CD4-positive, alpha-beta memory T cell (primary cell): Measurements from ENCODE around the gene NMRAL1. TPM values are rescaled to one million over a fixed set of nuclear protein-coding genes. Genes with fewer than 3 reads are reported as not detected.

Experiments used
- CTCF ChIA-PET: fragments of 350-600 bp; sonication (Branson Sonifier 250); formaldehyde crosslinking; loops from one replicate; lab custom pipeline; 2021; ENCODE audit warnings: inconsistent platforms; ENCODE audit not compliant: partially characterized antibody; lab: Charles Lee
- POLR2A ChIA-PET: fragments of 350-600 bp; sonication (Branson Sonifier 250); formaldehyde crosslinking; loops from one replicate; lab custom pipeline; 2021; ENCODE audit not compliant: partially characterized antibody; lab: Charles Lee
- DNase-seq, 5 donors: peaks; one replicate each; pipeline versions ENCODE4 v3.0.0 to v3.0.0-alpha.2; 2020 to 2022; ENCODE audit warnings: mixed read lengths in 1 of 5
- H3K27ac ChIP-seq: one replicate; pipeline ENCODE4 v1.7.0; 2013; ENCODE audit warnings: low read depth, low read length
- H3K27me3 ChIP-seq: 2 replicates; pipeline ENCODE4 v1.7.0; 2013; ENCODE audit warnings: mild to moderate bottlenecking, low read length, moderate library complexity; ENCODE audit not compliant: insufficient read depth
- H3K36me3 ChIP-seq: 2 replicates; pipeline ENCODE4 v1.7.0; 2013; ENCODE audit warnings: mild to moderate bottlenecking, low read length, moderate library complexity; ENCODE audit not compliant: insufficient read depth
- H3K4me1 ChIP-seq: 2 replicates; pipeline ENCODE4 v1.7.0; 2013; ENCODE audit warnings: mild to moderate bottlenecking, low read length, moderate library complexity; ENCODE audit not compliant: insufficient read depth
- H3K4me3 ChIP-seq, 2 donors: one replicate each; pipeline ENCODE4 v1.7.0; 2013; ENCODE audit warnings: low read length in 2 of 2, mild to moderate bottlenecking in 1 of 2
- H3K9me3 ChIP-seq, 2 donors: one replicate each; pipeline ENCODE4 v1.7.0; 2013; ENCODE audit warnings: low read length in 2 of 2, control low read depth in 1 of 2; ENCODE audit not compliant: control insufficient read depth in 1 of 2
- H3K27ac Mint-ChIP-seq, 7 donors: one replicate each; pipeline ENCODE4 v1.8.0; 2020 to 2021; ENCODE audit warnings: mixed read lengths in 7 of 7, mild to moderate bottlenecking in 6 of 7, inconsistent platforms in 3 of 7, moderate library complexity in 3 of 7
- H3K27me3 Mint-ChIP-seq, 2 donors: one replicate each; pipeline ENCODE4 v1.8.0; 2020 to 2021; ENCODE audit warnings: mixed read lengths in 2 of 2
- H3K36me3 Mint-ChIP-seq, 2 donors: one replicate each; pipeline ENCODE4 v1.8.0; 2020 to 2021; ENCODE audit warnings: mixed read lengths in 2 of 2, inconsistent platforms in 1 of 2, mild to moderate bottlenecking in 1 of 2
- H3K4me1 Mint-ChIP-seq, 4 donors: one replicate each; pipeline ENCODE4 v1.8.0; 2020 to 2021; ENCODE audit warnings: mixed read lengths in 4 of 4, mild to moderate bottlenecking in 1 of 4
- H3K4me3 Mint-ChIP-seq, 8 donors: one replicate each; pipeline ENCODE4 v1.8.0; 2020 to 2021; ENCODE audit warnings: mixed read lengths in 8 of 8, mild to moderate bottlenecking in 7 of 8, moderate library complexity in 6 of 8, inconsistent platforms in 3 of 8
- H3K9me3 Mint-ChIP-seq, 8 donors: one replicate each; pipeline ENCODE4 v1.8.0; 2020 to 2021; ENCODE audit warnings: mixed read lengths in 8 of 8, mild to moderate bottlenecking in 5 of 8, inconsistent platforms in 3 of 8, moderate library complexity in 1 of 8
- intact Hi-C: fragments of 100-400 bp; cut with micrococcal nuclease; formaldehyde crosslinking; loops from one replicate; pipeline ENCODE4 v1.15.1; 2023
- polyA plus RNA-seq, 2 donors: library from polyadenylated mRNA; unstranded; fragments of 300-500 nt; fragmentation: Illumina TruSeq; gene quantifications; one replicate each; pipeline ENCODE4 v1.2.3, GENCODE V29; 2021
- total RNA-seq, 2 experiments: library from RNA; stranded (reverse); gene quantifications; one replicate each; pipeline ENCODE4 v1.2.3, GENCODE V29; 2021

Gene NMRAL1
- total and polyA plus RNA-seq, 4 experiments from 2014 or later, result 55.1 to 65.7 (median 61.7) TPM

GRCh38 chr16:4420505-4421105, 53.8 kb downstream of the NMRAL1 start:
- Histone ChIP-seq H3K27ac (no peak overlapping the region), H3K27me3 (no peaks in the 10 kb centered on the region), H3K36me3 (no peaks in the 10 kb centered on the region), H3K4me1 (peaks cover 6% of the 10 kb centered on the region), H3K4me3 (no peak overlapping the region), H3K9me3 (no peaks in the 10 kb centered on the region)
- H3K4me3 Mint-ChIP-seq, result no peak overlapping the region
- ChIA-PET CTCF (interaction anchor here (1.7 kb wide), 1 partner anchor 18 kb away, joined by 5 read pairs; no protein-coding TSS in a partner anchor), POLR2A (no interaction called here)
- DNase-seq, result no peak
- H3K9me3 Mint-ChIP-seq, result no peaks in the 10 kb centered on the region
- H3K36me3 Mint-ChIP-seq, result peaks cover under 1 to 9% of the 10 kb centered on the region in 2 donors
- peak overlapping the region in 2 of 7 donors; percentile 37 to 85 for H3K27ac Mint-ChIP-seq
- H3K4me1 Mint-ChIP-seq, result peaks cover 7 to 26% (median 12%) of the 10 kb centered on the region in 4 donors
- intact Hi-C loops, result no loop called here
- H3K27me3 Mint-ChIP-seq, result no peaks in the 10 kb centered on the region

GRCh38 chr16:4419402-4419959, 54.9 kb downstream of the NMRAL1 start:
- ChIA-PET POLR2A (interaction anchor here (1.1 to 1.4 kb wide), 2 partner anchors 17 to 119 kb away, joined by 3 to 6 read pairs; partner anchors contain the start of gene CDIP1), CTCF (interaction anchor here (0.6 to 1.8 kb wide), 4 partner anchors 17 to 807 kb away, joined by 3 to 6 read pairs (median 3); no protein-coding TSS in a partner anchor)
- Mint-ChIP-seq H3K9me3 (peaks cover 0 to 2% (median 0%) of the 10 kb centered on the region in 8 donors), H3K4me1 (peaks cover 11 to 26% (median 17%) of the 10 kb centered on the region in 4 donors), H3K36me3 (peaks cover 5 to 13% of the 10 kb centered on the region in 2 donors), H3K27ac (peak overlapping the region in 3 of 7 donors; percentile 4 to 76 (median 36)), H3K4me3 (no peak overlapping the region), H3K27me3 (no peaks in the 10 kb centered on the region)
- Histone ChIP-seq H3K4me1 (peaks cover 12% of the 10 kb centered on the region), H3K27ac (no peak overlapping the region), H3K4me3 (no peak overlapping the region), H3K27me3 (no peaks in the 10 kb centered on the region), H3K9me3 (no peaks in the 10 kb centered on the region), H3K36me3 (no peaks in the 10 kb centered on the region)
- DNase-seq, result no peak
- intact Hi-C loops, result no loop called here

GRCh38 chr16:4416200-4417032, 58.0 kb downstream of the NMRAL1 start, which contains the start of gene CORO7:
TSS of gene CORO7 (minus strand) at chr16:4416596. CDS start at chr16:4416518, 78 bp downstream.
- H3K4me1 ChIP-seq, result peaks cover 38% of the 10 kb centered on the region

GRCh38 chr16:4415538-4416199, 58.8 kb downstream of the NMRAL1 start:
- POLR2A ChIA-PET, result interaction anchor here (0.7 to 5.2 kb wide), 24 partner anchors 10 to 1133 kb away, joined by 3 to 54 read pairs (median 6); partner anchors contain the start of genes CDIP1, DNAJA3, HMOX2 and MGRN1
- Histone ChIP-seq H3K4me1 (peaks cover 44% of the 10 kb centered on the region), H3K4me3 (peak overlapping the region; percentile 75 to 81), H3K27me3 (no peaks in the 10 kb centered on the region), H3K27ac (peak overlapping the region; percentile 95), H3K36me3 (peaks cover 22% of the 10 kb centered on the region), H3K9me3 (no peaks in the 10 kb centered on the region)
- CTCF ChIA-PET, result interaction anchor here (0.8 to 5.3 kb wide), 6 partner anchors 10 to 132 kb away, joined by 3 to 50 read pairs (median 6); no protein-coding TSS in a partner anchor
- intact Hi-C loops, result loop anchor here (1.0 to 2.0 kb wide), 4 partner anchors 10 to 201 kb away; partner anchors contain the start of genes DNAJA3, HMOX2 and TFAP4
- no peaks in the 10 kb centered on the region for H3K27me3 Mint-ChIP-seq
- H3K4me3 Mint-ChIP-seq, result peak overlapping the region; percentile 91 to 99 (median 98)
- H3K9me3 Mint-ChIP-seq, result peaks cover 0 to 2% (median 0%) of the 10 kb centered on the region in 8 donors
- H3K36me3 Mint-ChIP-seq, result peaks cover 19 to 38% of the 10 kb centered on the region in 2 donors
- H3K4me1 Mint-ChIP-seq, result peaks cover 30 to 53% (median 42%) of the 10 kb centered on the region in 4 donors
- peak; percentile 76 to 83 (median 81) for DNase-seq
- H3K27ac Mint-ChIP-seq, result peak overlapping the region; percentile 86 to 100 (median 99)

More at GRCh38 chr16:4416200-4417032, 58.0 kb downstream of the NMRAL1 start, which contains the start of gene CORO7:
- intact Hi-C loops, result loop anchor here (1.0 kb wide), 3 partner anchors 9 to 200 kb away; partner anchors contain the start of genes DNAJA3 and HMOX2
- Mint-ChIP-seq H3K9me3 (peaks cover 0 to 2% (median 0%) of the 10 kb centered on the region in 8 donors), H3K36me3 (peaks cover 12 to 32% of the 10 kb centered on the region in 2 donors), H3K4me3 (peak within 1 kb of the TSS; percentile 91 to 99 (median 98)), H3K4me1 (peaks cover 26 to 49% (median 37%) of the 10 kb centered on the region in 4 donors), H3K27me3 (no peaks in the 10 kb centered on the region), H3K27ac (peak within 1 kb of the TSS; percentile 94 to 100 (median 99))
- Histone ChIP-seq H3K36me3 (peaks cover 16% of the 10 kb centered on the region), H3K27ac (peak within 1 kb of the TSS; percentile 95), H3K9me3 (no peaks in the 10 kb centered on the region), H3K4me3 (peak within 1 kb of the TSS; percentile 75 to 81), H3K27me3 (no peaks in the 10 kb centered on the region)
- CTCF ChIA-PET, result interaction anchor here (0.8 to 5.3 kb wide), 10 partner anchors 11 to 162 kb away, joined by 3 to 50 read pairs (median 4); no protein-coding TSS in a partner anchor
- POLR2A ChIA-PET, result interaction anchor here (0.7 to 5.2 kb wide), 28 partner anchors 10 to 1134 kb away, joined by 3 to 54 read pairs (median 5); partner anchors contain the start of genes CDIP1, DNAJA3, HMOX2 and NMRAL1
- DNase-seq, result peak; percentile 99 to 100 (median 100)

- Histone ChIP-seq H3K27ac (peak overlapping the region; percentile 95), H3K27me3 (no peaks in the 10 kb centered on the region), H3K4me3 (peak overlapping the region; percentile 75 to 81), H3K4me1 (peaks cover 55% of the 10 kb centered on the region), H3K36me3 (peaks cover 34% of the 10 kb centered on the region), H3K9me3 (no peaks in the 10 kb centered on the region)
- DNase-seq, result peak; percentile 85 to 97 (median 94)
- ChIA-PET CTCF (interaction anchor here (0.8 to 5.3 kb wide), 5 partner anchors 8 to 92 kb away, joined by 3 to 50 read pairs (median 4); no protein-coding TSS in a partner anchor), POLR2A (interaction anchor here (0.7 to 5.2 kb wide), 21 partner anchors 9 to 210 kb away, joined by 3 to 54 read pairs (median 5); partner anchors contain the start of genes CDIP1, DNAJA3, HMOX2 and MGRN1)
- H3K27ac Mint-ChIP-seq, result peak overlapping the region; percentile 86 to 100 (median 99)
- no peaks in the 10 kb centered on the region for H3K27me3 Mint-ChIP-seq
- peak overlapping the region; percentile 91 to 99 (median 98) for H3K4me3 Mint-ChIP-seq
- peaks cover 0 to 3% (median 0%) of the 10 kb centered on the region in 8 donors for H3K9me3 Mint-ChIP-seq
- H3K36me3 Mint-ChIP-seq, result peaks cover 24 to 52% of the 10 kb centered on the region in 2 donors
- peaks cover 33 to 66% (median 50%) of the 10 kb centered on the region in 4 donors for H3K4me1 Mint-ChIP-seq
- intact Hi-C loops, result loop anchor here (1.0 to 2.0 kb wide), 3 partner anchors 43 to 142 kb away; partner anchors contain the start of genes PAM16, TFAP4 and VASN
Observed at GRCh38 chr16:4414187-4414917, 60.1 kb downstream of the NMRAL1 start.
